Non-pigmented ciliary epithelial cell (primary cell): Measurements from ENCODE around the gene ETDA.
"Not testable (repeated sequence)": the region's sequence is repeated elsewhere in the genome, so short reads cannot be mapped to it uniquely, and the experiment has no call there.

Experiments used
- DNase-seq: peaks from one replicate; pipeline ENCODE4 v3.0.0-alpha.2; 2010; ENCODE audit warnings: low read depth

The ETDA gene

DNA sequence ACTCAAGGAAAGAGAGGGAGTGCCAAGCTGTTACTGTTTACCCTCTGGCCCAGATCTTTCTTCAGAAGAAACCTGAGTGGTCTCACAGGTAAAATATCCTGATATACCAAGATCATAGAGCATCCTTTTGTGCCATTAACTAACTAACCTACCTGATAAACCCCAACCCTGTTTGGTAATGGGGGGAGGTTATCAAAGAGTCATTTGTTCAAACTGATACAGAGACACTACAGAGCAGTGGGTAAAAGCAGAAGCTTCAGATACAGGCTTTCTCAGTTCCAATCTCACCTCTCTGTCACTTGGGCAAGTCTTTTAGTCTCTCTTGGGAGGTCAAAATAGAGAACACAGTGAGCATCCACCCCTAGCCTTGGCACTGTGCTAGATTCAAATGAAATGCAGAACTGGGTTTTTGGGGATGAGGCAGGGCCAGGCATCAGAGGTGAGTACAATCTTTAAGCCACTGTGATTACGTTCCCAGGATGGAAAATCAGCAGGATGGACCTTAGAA lies at the start of gene ETDA:
Gene ETDA (plus strand): TSS at position 51 of the 508 bp plus-strand sequence. CDS start 1,216 bp downstream, outside the sequence.
- DNase-seq = not testable (repeated sequence)

DNA sequence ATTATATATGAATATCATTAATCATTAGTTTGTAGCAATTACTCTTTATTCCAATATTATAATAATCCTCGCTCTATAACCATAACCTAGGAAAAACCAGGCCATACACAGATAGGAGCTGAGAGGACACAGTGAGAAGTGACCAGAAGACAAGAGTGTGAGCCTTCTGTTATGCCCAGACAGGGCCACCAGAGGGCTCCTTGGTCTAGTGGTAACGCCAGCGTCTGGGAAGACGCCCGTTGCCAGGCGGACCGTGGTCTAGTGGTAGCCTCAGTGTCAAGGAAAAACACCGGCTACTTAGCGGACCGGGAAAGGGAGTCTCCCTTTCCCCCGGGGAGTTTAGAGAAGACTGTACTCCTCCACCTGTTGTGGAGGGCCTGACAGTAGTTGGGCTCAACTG lies 45.4 kb upstream of the ETDA start:
- DNase-seq = not testable (repeated sequence)

DNA sequence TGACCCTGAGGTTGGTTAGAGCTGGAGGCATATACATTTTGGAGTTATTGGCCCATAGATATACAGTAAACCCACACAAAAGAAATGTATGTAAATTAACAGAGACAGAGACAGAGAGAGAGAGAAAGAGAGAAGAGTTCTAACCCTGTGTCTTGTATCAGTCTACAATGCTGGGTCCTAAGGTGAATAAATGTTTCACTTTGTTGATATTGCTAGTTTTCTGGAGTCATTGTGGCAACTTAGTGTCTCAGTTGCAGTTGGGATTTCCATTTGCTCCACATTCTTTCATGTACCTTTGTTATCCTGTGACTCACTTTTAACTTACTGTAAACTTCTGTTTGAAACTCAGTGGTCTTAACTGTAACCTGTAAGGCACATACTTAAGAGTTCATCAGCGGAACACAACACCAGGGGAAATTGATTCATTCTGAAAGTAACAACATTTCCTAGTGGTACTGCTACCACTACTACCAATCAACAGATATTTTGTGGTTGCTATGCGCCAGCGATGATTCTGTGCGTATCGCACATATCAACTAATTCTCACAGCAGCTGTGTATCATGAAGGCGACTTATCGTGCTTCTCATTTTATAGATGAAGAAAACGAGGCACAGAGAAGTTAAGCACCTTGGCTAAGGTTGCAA lies 38.5 kb upstream of the ETDA start:
- no peak for DNase-seq

DNA sequence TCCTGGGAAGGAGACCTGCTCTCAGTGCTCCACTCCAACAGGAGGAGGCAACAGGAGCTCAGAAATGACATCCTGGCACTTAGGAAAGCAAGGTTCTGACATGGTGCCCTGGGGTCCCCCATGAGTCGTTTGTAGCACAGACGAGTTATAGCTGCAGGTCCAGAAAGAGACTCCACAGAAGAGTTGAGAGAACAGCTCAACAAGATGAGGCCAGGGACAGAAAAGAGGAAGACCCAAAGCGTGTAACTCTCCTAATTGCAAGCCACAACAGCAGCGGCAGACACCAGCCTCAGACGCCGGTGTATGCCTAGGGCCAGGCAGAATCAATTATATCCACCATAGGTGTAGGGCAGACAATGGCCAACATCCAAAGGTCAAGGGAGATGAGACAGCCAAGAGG lies 5.9 kb upstream of the ETDA start:
- DNase-seq = not testable (repeated sequence)

DNA sequence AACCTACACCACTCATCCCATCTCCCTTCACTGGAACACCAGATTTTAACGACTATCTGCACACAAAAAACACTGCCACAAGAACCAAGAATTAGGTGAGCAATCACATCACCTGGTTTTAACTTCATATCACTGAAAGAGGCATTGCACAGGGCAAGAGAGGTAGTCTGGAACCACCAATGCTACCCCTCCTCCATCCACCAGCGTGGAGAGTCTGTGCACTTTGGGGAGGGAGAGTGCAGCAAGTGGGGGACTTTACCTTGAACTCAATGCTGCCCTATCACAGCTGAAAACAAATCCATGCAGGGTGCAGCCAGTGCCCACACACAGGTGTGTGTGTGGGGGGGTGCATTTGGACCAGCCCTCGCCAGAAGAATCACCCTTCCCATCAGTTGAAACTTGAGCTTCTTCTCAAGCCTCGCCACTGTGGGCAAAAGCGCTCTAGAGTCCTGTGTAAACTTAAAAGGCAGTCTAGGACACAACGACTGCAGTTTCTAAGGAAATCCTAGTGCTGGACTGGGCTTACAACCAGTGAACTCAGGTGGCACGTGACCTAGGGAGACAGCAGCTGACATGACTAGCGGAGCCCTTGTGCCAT lies 4.3 kb downstream of the ETDA start:
- not testable (repeated sequence) for DNase-seq

DNA sequence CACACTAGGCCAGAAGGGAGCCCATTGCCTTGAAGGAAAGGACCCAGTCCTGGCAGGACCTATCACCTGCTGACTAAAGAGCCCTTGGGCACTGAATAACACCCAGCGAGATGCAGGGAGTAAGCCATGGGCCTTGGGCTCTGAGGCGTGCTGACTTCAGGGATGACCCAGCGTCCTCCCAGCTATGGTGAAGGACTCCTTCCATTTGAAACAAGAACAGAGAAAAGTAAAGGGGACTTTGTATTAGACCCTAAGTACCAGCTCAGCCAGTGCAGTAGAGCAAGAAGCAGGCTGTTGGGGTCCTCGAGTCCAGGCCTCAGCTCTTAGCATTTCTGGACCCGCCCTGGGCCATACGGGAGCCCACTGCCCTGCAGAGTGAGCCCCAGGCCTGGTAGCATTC lies 5.1 kb downstream of the ETDA start:
- DNase-seq = no peak

DNA sequence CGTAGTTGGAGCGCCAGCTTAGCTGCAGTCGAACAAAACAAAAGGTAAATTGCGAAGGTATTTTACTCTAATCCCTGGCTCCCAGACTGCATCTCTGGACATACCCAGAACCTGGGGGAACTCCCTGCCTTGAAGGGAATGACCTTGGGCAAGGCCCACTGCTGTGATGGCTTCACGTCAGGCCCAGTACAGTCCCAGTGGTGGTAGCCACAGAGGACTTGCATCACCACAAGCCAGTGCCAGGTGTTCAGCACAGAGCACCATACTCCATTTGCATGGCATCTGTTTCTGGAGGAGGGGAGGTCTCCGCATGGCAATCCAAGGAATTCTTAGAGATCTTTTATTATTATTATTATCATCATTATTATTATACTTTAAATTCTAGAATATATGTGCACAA lies 5.6 kb downstream of the ETDA start:
- no peak for DNase-seq

DNA sequence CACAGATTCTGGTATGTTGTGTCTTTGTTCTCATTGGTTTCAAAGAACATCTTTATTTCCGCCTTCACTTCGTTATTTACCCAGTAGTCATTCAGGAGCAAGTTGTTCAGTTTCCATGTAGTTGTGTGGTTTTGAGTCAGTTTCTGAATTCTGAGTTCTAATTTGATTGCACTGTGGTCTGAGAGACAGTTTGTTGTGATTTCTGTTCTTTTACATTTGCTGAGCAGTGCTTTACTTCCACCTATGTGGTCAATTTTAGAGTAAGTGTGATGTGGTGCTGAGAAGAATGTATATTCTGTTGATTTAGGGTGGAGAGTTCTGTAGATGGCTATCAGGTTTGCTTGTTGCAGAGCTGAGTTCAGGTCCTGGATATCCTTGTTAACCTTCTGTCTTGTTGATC lies 9.1 kb downstream of the ETDA start:
- not testable (repeated sequence) for DNase-seq

DNA sequence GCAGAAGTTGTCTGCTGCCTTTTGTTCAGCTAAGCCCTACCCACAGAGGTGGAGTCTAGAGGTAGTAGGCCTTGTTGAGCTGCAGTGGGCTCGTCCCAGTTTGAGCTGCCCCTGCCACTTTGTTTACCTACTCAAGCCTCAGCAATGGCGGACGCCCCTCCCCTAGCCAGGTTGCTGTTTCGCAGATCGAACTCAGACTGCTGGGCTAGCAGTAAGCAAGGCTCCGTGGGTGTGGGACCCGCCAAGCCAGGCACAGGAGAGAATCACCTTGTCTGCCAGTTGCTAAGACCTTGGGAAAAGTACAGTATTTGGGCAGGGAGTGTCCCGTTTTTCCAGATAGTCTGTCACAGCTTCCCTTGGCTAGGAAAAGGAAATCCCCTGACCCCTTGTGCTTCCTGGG lies 11.5 kb downstream of the ETDA start:
- not testable (repeated sequence) for DNase-seq

DNA sequence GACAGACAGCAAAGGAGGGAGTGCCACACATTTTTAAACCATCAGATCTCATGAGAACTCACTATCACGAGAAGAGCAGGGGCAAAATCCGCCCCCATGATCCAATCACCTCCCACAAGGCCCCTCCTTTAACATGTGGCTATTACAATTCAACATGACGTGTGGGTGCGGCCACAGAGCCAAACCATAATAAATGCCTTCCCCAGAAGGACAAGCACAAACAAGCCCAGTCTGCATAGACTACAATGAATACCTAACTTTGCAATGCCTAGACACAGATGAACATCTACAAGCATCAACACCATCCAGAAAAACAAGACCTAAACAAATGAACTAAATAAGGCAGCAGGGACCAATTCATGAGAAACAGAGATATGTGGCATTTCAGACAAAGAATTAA lies 12.3 kb downstream of the ETDA start:
- no peak for DNase-seq

DNA sequence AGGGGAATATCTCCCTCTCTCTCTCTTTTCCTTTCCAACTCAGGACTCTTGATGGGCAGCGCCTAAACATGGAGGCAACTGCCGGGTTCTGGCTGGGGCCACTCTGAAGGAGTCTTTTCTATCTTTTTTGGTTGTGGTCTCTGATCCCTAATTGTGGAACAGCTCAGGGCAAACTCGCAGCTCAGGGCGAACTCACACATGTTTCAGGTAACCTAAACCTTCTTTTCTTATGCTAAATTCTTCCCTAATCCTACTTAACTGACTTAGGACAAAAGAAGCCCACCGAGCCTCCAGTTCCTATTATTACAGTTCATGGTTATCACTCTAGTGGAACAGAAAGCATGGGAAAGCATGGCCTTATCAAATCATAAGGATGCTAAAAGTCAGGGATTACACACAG lies 21.3 kb downstream of the ETDA start:
- no peak for DNase-seq

DNA sequence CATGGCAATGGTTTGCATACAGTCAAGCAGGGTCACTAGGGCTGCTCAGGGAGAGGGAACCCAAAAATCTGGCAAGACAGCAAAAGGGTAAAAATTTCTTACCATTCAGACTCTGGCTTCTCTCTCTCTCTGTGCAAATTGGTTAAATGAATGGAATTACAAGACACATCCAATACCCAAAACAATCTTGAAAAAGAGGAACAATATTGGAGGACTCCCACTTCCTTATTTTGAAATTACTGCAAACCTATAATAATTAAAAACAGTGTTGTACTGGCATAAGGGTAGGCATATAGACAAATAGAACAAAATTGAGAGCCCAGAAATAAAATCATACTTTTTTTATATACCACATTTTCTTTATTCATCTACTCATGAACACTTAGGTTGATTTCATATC lies 24.1 kb downstream of the ETDA start:
- DNase-seq = no peak

DNA sequence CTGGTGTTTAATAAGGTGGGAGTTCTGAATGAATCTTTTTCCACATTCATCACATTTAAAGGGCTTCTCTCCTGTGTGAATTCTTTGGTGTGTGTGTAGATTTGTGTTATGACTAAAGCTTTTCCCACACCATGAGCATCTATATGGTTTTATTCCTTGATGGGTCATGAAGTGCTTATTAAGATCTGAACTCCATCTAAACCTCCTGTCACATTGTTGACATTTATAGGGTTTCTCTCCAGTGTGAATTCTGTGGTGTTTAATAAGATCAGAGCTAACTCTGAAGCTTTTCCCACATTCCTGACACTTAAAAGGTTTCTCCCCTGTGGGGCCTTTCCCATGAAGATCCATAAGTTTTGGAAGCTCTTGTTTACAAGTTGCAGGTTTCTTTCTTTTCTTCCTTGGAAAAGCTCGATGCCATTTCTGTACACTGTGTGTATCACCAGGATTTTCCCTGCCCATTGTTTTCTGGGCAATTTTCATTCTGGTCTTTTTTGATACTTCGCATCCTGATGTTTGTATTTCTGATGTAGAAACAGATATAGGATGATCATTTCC lies 35.5 kb downstream of the ETDA start:
- no peak for DNase-seq

DNA sequence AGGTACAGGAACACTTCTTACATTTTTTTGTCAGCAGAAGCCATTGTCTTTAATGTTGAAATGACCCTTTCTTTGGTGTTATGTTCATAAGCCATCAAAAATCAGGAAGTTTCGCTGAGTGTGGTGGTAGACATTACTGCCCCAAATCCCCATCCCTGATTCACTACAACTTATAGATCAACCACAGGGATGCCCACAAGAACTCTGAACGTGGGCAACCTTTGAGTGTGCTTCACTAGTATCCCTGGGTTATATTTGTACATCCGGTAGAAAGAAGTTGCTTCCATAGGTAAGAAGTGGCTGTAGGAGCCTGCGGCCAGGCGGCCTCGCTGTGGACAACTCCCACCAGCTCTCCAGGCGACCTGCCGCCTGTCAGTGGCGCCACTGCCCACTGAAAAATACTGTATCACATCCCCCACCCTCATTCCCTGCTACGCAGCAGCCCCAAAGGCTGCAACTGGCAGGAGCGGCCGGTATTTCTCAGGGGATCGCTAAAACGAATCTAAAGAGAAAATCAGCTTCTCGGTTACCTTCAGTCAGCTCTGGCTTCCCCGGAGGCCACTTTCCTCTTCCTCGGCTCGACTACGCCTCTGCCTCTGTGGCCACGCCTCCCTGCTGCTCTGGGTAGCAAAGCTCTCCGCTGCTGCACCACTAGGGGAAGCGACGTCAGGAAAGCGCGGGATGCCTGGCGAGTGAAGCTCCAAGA lies 43.5 kb downstream of the ETDA start:
- DNase-seq = no peak

DNA sequence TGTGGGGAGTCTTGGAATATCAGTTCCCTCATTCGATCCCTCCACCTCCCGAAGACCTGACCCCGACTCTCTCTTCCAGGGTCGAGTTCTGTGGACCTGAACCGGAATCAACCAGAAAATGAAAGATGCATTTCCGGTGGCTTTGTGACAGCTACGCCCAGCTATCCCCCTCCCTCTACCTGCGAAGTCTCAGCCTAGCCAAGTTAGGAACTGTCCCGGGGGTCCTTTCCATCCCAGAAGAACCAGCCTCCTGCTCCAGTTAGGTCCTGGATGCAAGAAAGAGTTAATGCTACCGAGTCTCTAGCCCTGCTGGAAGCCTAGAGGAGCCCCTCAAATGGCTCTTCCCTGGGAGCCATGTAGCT lies 44.1 kb downstream of the ETDA start:
- DNase-seq = no peak

DNA sequence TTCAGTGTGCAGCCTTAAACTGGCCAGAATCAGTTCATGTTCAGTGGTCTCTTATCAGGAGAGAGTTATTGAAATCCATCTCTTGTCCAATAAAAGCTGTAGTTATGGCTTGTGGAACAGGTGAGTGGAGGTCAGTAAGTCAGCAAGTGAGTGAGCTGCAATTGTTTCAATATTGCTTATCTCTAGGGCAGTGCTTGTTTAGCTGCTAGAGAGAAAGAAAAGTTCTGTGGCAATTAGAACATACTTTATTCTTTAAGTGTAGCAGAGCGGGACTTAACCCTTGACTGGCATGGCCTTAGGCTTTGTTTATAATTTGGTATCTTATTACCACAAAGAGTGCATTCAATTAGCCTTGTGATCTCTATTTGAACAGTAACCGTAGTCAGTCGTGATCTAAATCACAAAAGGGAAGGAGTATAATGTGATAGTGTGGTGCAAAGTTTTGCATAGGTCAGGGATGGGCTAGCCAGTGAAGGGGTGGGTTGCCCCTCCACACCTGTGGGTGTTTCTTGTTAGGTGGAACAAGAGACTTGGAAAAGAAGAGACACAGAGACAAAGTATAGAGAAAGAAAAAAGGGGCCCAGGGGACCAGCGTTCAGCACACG lies 50.5 kb downstream of the ETDA start:
- DNase-seq = no peak
